HG02678 (cell line): ENCODE data around the gene VGLL4.

ENCODE experiments used
- ATAC-seq: cut with Tn5 transposase; IDR thresholded peaks from one replicate; pipeline ENCODE4 v1.9.1; 2021; ENCODE audit warnings: mild to moderate bottlenecking, moderate library complexity; ENCODE audit not compliant: unreplicated experiment

VGLL4 gene

GRCh38 chr3:11629716-11630115 is 14.0 kb downstream of the VGLL4 start:
- ATAC-seq, result no peak

- no peak for ATAC-seq
These were observed 16.1 kb downstream of the VGLL4 start for GRCh38 chr3:11627612-11628011.

- peak; percentile 64 for ATAC-seq
These were observed 17.6 kb downstream of the VGLL4 start for GRCh38 chr3:11626084-11626463.

- no peak for ATAC-seq
These were observed 18.2 kb downstream of the VGLL4 start for GRCh38 chr3:11625376-11626083.

GRCh38 chr3:11624704-11625375 is 18.9 kb downstream of the VGLL4 start:
- ATAC-seq, result no peak

GRCh38 chr3:11624161-11624560 is 19.6 kb downstream of the VGLL4 start:
- ATAC-seq, result no peak

- no peak for ATAC-seq
These were observed 20.8 kb downstream of the VGLL4 start for GRCh38 chr3:11622586-11623550.

- ATAC-seq, result no peak
These were observed 22.6 kb downstream of the VGLL4 start for GRCh38 chr3:11621077-11621476.

- no peak for ATAC-seq
These were observed 23.6 kb downstream of the VGLL4 start for GRCh38 chr3:11619946-11620652.

- no peak for ATAC-seq
These were observed 24.3 kb downstream of the VGLL4 start for GRCh38 chr3:11619461-11619860.

- ATAC-seq, result no peak
These were observed 24.8 kb downstream of the VGLL4 start for GRCh38 chr3:11618904-11619303.

GRCh38 chr3:11616551-11616950 is 27.2 kb downstream of the VGLL4 start:
- no peak for ATAC-seq

GRCh38 chr3:11613851-11614487 is 29.7 kb downstream of the VGLL4 start:
- ATAC-seq, result no peak

- ATAC-seq, result no peak
These were observed 30.4 kb downstream of the VGLL4 start for GRCh38 chr3:11613319-11613718.

GRCh38 chr3:11612515-11613188 is 31.1 kb downstream of the VGLL4 start:
- no peak for ATAC-seq

- ATAC-seq, result no peak
These were observed 32.3 kb downstream of the VGLL4 start for GRCh38 chr3:11611341-11611799.

- no peak for ATAC-seq
These were observed 32.9 kb downstream of the VGLL4 start for GRCh38 chr3:11610700-11611275.

GRCh38 chr3:11610044-11610671 is 33.6 kb downstream of the VGLL4 start:
- ATAC-seq, result no peak

- no peak for ATAC-seq
These were observed 34.2 kb downstream of the VGLL4 start for GRCh38 chr3:11609481-11609880.
